ENCODE data around the gene HDAC9.

Gene HDAC9

DNA sequence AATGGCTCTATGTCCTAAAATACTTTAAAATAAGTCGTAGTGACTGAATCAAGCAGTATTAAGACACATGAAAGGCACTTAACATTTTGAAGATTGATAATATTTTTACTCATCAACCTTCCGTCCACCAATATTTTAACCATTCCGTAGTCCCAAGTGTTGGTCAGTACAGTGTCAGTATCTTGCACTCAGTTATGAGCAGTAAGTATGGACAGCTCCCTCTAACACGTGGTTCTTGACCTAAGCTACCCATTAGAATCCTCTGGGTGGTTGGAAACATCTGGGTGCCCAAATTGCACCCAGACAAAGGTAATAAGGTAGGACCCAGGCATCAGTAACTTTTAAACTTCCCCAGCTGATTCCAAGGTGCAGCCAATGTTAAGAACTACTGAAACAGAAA lies 260.2 kb downstream of the HDAC9 start:
- Histone ChIP-seq H2BK120ac (ENCODE audit: low read depth, low read length) (no peak overlapping the region), H3K56ac (ENCODE audit: low read length) (no peak overlapping the region), H3K36me3 (ENCODE audit: control insufficient read depth, insufficient read depth, low read length) (no peaks in the 10 kb centered on the region), H3K27ac (ENCODE audit: low read depth, low read length) (no peak overlapping the region), H3K4me2 (ENCODE audit: low read length) (no peak overlapping the region), H2BK15ac (replicated peaks; ENCODE audit: low read depth) (no peak overlapping the region), H3K79me1 (ENCODE audit: low read length) (no peaks in the 10 kb centered on the region), H3K4me1 (ENCODE audit: control insufficient read depth, low read depth, low read length) (no peaks in the 10 kb centered on the region), H4K8ac (ENCODE audit: low read depth, low read length) (no peak overlapping the region), H3K79me2 (ENCODE audit: control insufficient read depth, insufficient read depth, low read length) (no peaks in the 10 kb centered on the region), H3K4ac (ENCODE audit: low read depth, low read length) (no peak overlapping the region), H3K4me3 (ENCODE audit: low read length) (no peak overlapping the region), H3K18ac (ENCODE audit: low read length) (no peak overlapping the region), H3K27me3 (ENCODE audit: insufficient read depth, low read length, poor library complexity) (no peaks in the 10 kb centered on the region), H4K5ac (ENCODE audit: low read length) (no peak overlapping the region), H2AK5ac (ENCODE audit: low read length) (no peak overlapping the region), H2BK5ac (ENCODE audit: low read length) (no peak overlapping the region), H3K9ac (ENCODE audit: low read length) (no peak overlapping the region), H3K23ac (ENCODE audit: low read length) (no peak overlapping the region)
- no CpG with 5 or more reads among the region's 4 CpGs for WGBS (ENCODE audit: extremely low coverage, insufficient coverage, low lambda C conversion rate)
- DNase-seq = no peak

DNA sequence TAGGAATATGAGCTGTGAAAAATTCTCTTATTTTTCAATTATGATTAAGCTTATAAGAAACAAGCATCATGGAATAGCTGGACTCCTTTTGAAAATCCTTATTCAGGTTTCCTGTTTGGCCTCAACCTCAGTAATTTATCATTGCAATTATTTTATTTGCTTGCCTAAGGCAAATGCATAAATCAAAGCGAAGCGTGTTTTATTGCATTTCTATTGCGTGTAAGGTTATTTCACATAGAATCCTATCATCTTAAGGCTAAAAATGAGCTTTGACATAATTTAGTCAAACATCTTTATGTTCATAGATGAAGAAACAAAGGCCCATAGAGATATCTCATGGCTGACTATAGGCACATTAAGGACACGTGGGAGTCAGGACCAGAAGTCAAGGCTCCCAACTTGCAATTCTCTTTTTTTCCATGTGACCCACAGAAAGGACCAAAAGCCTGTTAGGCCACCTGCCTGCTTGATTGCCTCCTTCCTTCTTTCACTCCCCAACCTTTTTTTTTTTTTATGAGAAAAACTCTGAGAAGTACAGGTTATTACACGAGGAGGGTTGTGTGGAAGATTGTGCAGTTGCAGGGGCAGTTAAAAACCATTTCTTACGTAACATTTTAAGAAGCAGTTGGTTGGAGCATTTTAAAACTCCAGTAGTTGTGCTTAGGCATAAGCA lies 261.0 kb downstream of the HDAC9 start:
- H3K18ac ChIP-seq (ENCODE audit: low read length) = no peak overlapping the region
- H3K4me3 ChIP-seq (ENCODE audit: low read length) = no peak overlapping the region
- no peak overlapping the region for H2BK120ac ChIP-seq (ENCODE audit: low read depth, low read length)
- H2AK5ac ChIP-seq (ENCODE audit: low read length) = no peak overlapping the region
- H3K27me3 ChIP-seq (ENCODE audit: insufficient read depth, low read length, poor library complexity) = no peaks in the 10 kb centered on the region
- no peak overlapping the region for H2BK15ac ChIP-seq (replicated peaks; ENCODE audit: low read depth)
- DNase-seq = no peak
- H3K4ac ChIP-seq (ENCODE audit: low read depth, low read length) = no peak overlapping the region
- no peak overlapping the region for H3K56ac ChIP-seq (ENCODE audit: low read length)
- WGBS (ENCODE audit: extremely low coverage, insufficient coverage, low lambda C conversion rate) = no CpG with 5 or more reads among the region's 6 CpGs
- H3K27ac ChIP-seq (ENCODE audit: low read depth, low read length) = no peak overlapping the region
- no peak overlapping the region for H3K23ac ChIP-seq (ENCODE audit: low read length)
- no peak overlapping the region for H3K4me2 ChIP-seq (ENCODE audit: low read length)
- no peak overlapping the region for H4K8ac ChIP-seq (ENCODE audit: low read depth, low read length)
- no peak overlapping the region for H4K5ac ChIP-seq (ENCODE audit: low read length)
- H3K36me3 ChIP-seq (ENCODE audit: control insufficient read depth, insufficient read depth, low read length) = no peaks in the 10 kb centered on the region
- no peaks in the 10 kb centered on the region for H3K79me1 ChIP-seq (ENCODE audit: low read length)
- no peaks in the 10 kb centered on the region for H3K79me2 ChIP-seq (ENCODE audit: control insufficient read depth, insufficient read depth, low read length)
- H2BK5ac ChIP-seq (ENCODE audit: low read length) = no peak overlapping the region
- H3K4me1 ChIP-seq (ENCODE audit: control insufficient read depth, low read depth, low read length) = no peaks in the 10 kb centered on the region
- H3K9ac ChIP-seq (ENCODE audit: low read length) = no peak overlapping the region

DNA sequence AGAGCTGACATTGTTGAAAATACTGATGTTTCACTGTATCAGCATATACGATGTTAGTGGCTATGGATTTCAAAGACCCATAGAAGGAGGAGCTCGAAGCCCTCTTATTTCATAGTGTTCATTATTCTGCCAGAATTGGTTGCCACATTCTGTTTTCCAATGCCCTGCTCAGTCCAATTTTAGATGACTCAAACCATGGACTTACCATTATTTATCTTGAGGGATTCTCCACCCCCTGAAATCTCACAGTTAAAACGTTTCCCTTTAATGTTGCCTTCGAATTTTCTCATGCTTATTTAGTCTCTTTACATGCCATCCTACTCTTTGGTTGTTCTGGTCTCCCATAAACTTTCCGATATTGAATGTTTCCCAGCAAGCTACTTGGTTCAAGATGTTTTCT lies 264.5 kb downstream of the HDAC9 start:
- Histone ChIP-seq H3K4me3 (ENCODE audit: low read length) (no peak overlapping the region), H2BK120ac (ENCODE audit: low read depth, low read length) (no peak overlapping the region), H3K23ac (ENCODE audit: low read length) (no peak overlapping the region), H4K5ac (ENCODE audit: low read length) (no peak overlapping the region), H3K56ac (ENCODE audit: low read length) (no peak overlapping the region), H3K4ac (ENCODE audit: low read depth, low read length) (no peak overlapping the region), H3K36me3 (ENCODE audit: control insufficient read depth, insufficient read depth, low read length) (no peaks in the 10 kb centered on the region), H2BK15ac (replicated peaks; ENCODE audit: low read depth) (no peak overlapping the region), H3K27me3 (ENCODE audit: insufficient read depth, low read length, poor library complexity) (no peaks in the 10 kb centered on the region), H3K79me2 (ENCODE audit: control insufficient read depth, insufficient read depth, low read length) (no peaks in the 10 kb centered on the region), H3K4me2 (ENCODE audit: low read length) (no peak overlapping the region), H3K79me1 (ENCODE audit: low read length) (no peaks in the 10 kb centered on the region), H3K18ac (ENCODE audit: low read length) (no peak overlapping the region), H3K27ac (ENCODE audit: low read depth, low read length) (no peak overlapping the region), H2BK5ac (ENCODE audit: low read length) (no peak overlapping the region), H2AK5ac (ENCODE audit: low read length) (no peak overlapping the region), H3K9ac (ENCODE audit: low read length) (no peak overlapping the region), H4K8ac (ENCODE audit: low read depth, low read length) (no peak overlapping the region), H3K4me1 (ENCODE audit: control insufficient read depth, low read depth, low read length) (no peaks in the 10 kb centered on the region)
- DNase-seq = no peak
- no CpG with 5 or more reads among the region's 5 CpGs for WGBS (ENCODE audit: extremely low coverage, insufficient coverage, low lambda C conversion rate)

DNA sequence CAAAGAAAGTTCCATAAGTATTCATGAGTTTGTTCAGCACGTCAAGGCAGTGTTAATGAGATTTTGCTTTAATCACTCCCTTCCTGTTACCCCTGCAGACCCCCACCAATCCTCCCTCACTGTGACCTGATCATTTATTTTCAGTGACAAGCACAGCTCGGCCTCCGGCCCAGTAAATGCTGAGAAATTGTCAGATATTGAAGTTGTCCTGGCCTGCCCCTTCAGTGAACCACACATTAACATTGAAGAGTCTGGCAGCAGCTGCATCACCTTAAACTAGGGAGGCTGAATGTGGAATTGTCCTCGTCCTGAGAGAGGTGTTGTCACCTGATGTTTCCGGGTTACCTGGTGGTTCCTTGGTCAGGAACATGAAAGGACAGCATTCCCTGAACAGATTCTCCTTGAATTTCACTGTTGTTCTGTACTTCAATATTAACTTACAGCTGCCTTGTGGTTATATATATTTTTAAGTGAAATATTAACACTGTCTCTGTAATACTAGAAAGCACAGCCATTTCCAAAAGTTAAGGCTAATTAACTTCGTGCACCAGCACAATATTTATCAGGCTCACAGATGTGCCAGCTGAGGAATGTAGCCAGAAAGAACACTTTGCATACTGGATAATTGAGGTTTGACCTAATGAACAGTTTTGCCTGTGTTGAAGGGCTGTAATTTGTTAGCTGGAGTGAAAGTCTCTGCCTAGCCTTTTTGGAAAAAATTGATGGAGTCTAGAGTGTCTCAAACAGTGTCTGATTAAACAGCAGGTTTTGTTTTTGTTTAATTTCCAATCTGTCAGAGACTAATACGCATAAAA lies 265.3 kb downstream of the HDAC9 start:
- H3K4me1 ChIP-seq (ENCODE audit: control insufficient read depth, low read depth, low read length) = no peaks in the 10 kb centered on the region
- no CpG with 5 or more reads among the region's 7 CpGs for WGBS (ENCODE audit: extremely low coverage, insufficient coverage, low lambda C conversion rate)
- no peak overlapping the region for H2BK120ac ChIP-seq (ENCODE audit: low read depth, low read length)
- no peak overlapping the region for H2BK5ac ChIP-seq (ENCODE audit: low read length)
- no peak overlapping the region for H4K5ac ChIP-seq (ENCODE audit: low read length)
- DNase-seq = no peak
- no peaks in the 10 kb centered on the region for H3K79me2 ChIP-seq (ENCODE audit: control insufficient read depth, insufficient read depth, low read length)
- no peak overlapping the region for H4K8ac ChIP-seq (ENCODE audit: low read depth, low read length)
- H3K36me3 ChIP-seq (ENCODE audit: control insufficient read depth, insufficient read depth, low read length) = no peaks in the 10 kb centered on the region
- no peak overlapping the region for H2BK15ac ChIP-seq (replicated peaks; ENCODE audit: low read depth)
- no peak overlapping the region for H2AK5ac ChIP-seq (ENCODE audit: low read length)
- no peak overlapping the region for H3K4ac ChIP-seq (ENCODE audit: low read depth, low read length)
- no peak overlapping the region for H3K9ac ChIP-seq (ENCODE audit: low read length)
- H3K27ac ChIP-seq (ENCODE audit: low read depth, low read length) = no peak overlapping the region
- no peak overlapping the region for H3K23ac ChIP-seq (ENCODE audit: low read length)
- no peaks in the 10 kb centered on the region for H3K27me3 ChIP-seq (ENCODE audit: insufficient read depth, low read length, poor library complexity)
- H3K4me3 ChIP-seq (ENCODE audit: low read length) = no peak overlapping the region
- no peak overlapping the region for H3K4me2 ChIP-seq (ENCODE audit: low read length)
- H3K18ac ChIP-seq (ENCODE audit: low read length) = no peak overlapping the region
- H3K56ac ChIP-seq (ENCODE audit: low read length) = no peak overlapping the region
- no peaks in the 10 kb centered on the region for H3K79me1 ChIP-seq (ENCODE audit: low read length)

DNA sequence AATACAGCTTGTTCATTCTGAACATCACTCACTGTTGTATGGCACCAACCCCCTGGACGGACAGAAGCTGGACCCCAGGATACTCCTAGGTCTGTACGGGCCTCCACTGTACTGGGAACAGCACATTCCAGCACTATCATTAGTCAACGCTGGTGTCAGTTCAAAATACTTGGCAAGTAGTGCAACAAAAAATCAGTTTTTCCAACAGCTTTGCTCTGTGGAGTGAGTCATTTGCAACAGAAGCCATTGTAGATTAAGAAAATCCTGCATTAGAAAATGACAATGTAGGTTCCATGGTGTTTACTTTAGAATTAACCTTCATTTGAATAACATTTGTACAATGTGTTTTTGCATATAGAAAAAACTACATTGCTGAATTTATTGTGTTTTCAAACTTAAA lies 266.6 kb downstream of the HDAC9 start:
- Histone ChIP-seq H3K4me2 (ENCODE audit: low read length) (no peak overlapping the region), H4K8ac (ENCODE audit: low read depth, low read length) (no peak overlapping the region), H3K4ac (ENCODE audit: low read depth, low read length) (no peak overlapping the region), H3K18ac (ENCODE audit: low read length) (no peak overlapping the region), H3K4me3 (ENCODE audit: low read length) (no peak overlapping the region), H4K5ac (ENCODE audit: low read length) (no peak overlapping the region), H3K79me2 (ENCODE audit: control insufficient read depth, insufficient read depth, low read length) (no peaks in the 10 kb centered on the region), H3K27ac (ENCODE audit: low read depth, low read length) (no peak overlapping the region), H2AK5ac (ENCODE audit: low read length) (no peak overlapping the region), H3K9ac (ENCODE audit: low read length) (no peak overlapping the region), H2BK120ac (ENCODE audit: low read depth, low read length) (no peak overlapping the region), H2BK15ac (replicated peaks; ENCODE audit: low read depth) (no peak overlapping the region), H3K23ac (ENCODE audit: low read length) (no peak overlapping the region), H3K36me3 (ENCODE audit: control insufficient read depth, insufficient read depth, low read length) (no peaks in the 10 kb centered on the region), H3K27me3 (ENCODE audit: insufficient read depth, low read length, poor library complexity) (no peaks in the 10 kb centered on the region), H3K79me1 (ENCODE audit: low read length) (no peaks in the 10 kb centered on the region), H3K56ac (ENCODE audit: low read length) (no peak overlapping the region), H2BK5ac (ENCODE audit: low read length) (no peak overlapping the region), H3K4me1 (ENCODE audit: control insufficient read depth, low read depth, low read length) (no peaks in the 10 kb centered on the region)
- no peak for DNase-seq
- WGBS (ENCODE audit: extremely low coverage, insufficient coverage, low lambda C conversion rate) = no CpG with 5 or more reads among the region's 3 CpGs

Measured in mesendoderm (in vitro differentiated cells).